HCT116 (cell line): ENCODE results near the gene ZNF225. TPM values are rescaled to one million over a fixed set of nuclear protein-coding genes. Genes with fewer than 3 reads are reported as not detected.

Experiments
- ATAC-seq: fragments of 200-7000 bp; cut with Tn5 transposase; 2 replicates; pipeline ENCODE4 v1.9.1; 2020; ENCODE audit warnings: mild to moderate bottlenecking, moderate library complexity
- BruUV-seq: library from RNA; stranded (reverse); fragments of 400-500 nt; replicated peaks from 2 replicates; lab custom pipeline; 2021; lab: Mats Ljungman, UMichigan
- CTCF ChIA-PET: fragments of 300-600 bp; sonication (Branson Sonifier 250); formaldehyde crosslinking; loops from one replicate; lab custom pipeline; 2021; ENCODE audit warnings: antibody characterized with exemption; lab: Charles Lee
- POLR2A ChIA-PET: fragments of 300-600, 350-600 bp; sonication (Branson Sonifier 250); formaldehyde crosslinking; loops from one replicate; lab custom pipeline; 2021; ENCODE audit warnings: antibody characterized with exemption; lab: Charles Lee
- RAD21 ChIA-PET, 2 experiments: fragments of 300-600 bp; sonication (Branson Sonifier 250); formaldehyde crosslinking; loops; one replicate each; lab custom pipeline; 2023; ENCODE audit warnings: low total read pairs in 2 of 2; ENCODE audit not compliant: uncharacterized antibody in 2 of 2, unreplicated experiment in 2 of 2, low non-redundant PET in 1 of 2; lab: Charles Lee
- DNase-seq: peaks from one replicate; pipeline ENCODE4 v3.0.0-alpha.2; 2010; ENCODE audit warnings: low read depth, low spot score
- H2AFZ ChIP-seq: fragments of 200-600 bp; shearing (Covaris generic), sonication (generic); 2 replicates; pipeline ENCODE4 v1.6.1; 2017; ENCODE audit warnings: low read depth, mixed run types, mixed read lengths, antibody characterized with exemption, low read length; ENCODE audit not compliant: poor library complexity, severe bottlenecking
- H3K27ac ChIP-seq: 2 replicates; pipeline ENCODE4 v1.5.1; 2012; ENCODE audit warnings: low read depth, low read length
- H3K27me3 ChIP-seq: fragments of 200-600 bp; sonication (generic); 2 replicates; pipeline ENCODE4 v1.6.1; 2016; ENCODE audit warnings: mixed run types, low read length, mixed read lengths; ENCODE audit not compliant: insufficient read depth
- H3K36me3 ChIP-seq, 2 experiments: fragments of 200-500 bp in 1 of 2; fragments of 200-600 bp in 1 of 2; sonication (Bioruptor generic) in 1 of 2; sonication (generic) in 1 of 2; 2 replicates each; pipeline versions ENCODE4 v1.5.1 to v1.6.1; 2014 to 2016; ENCODE audit warnings: low read length in 2 of 2, inconsistent platforms in 1 of 2, mixed read lengths in 1 of 2, mixed run types in 1 of 2; ENCODE audit not compliant: insufficient read depth in 2 of 2, control insufficient read depth in 1 of 2
- H3K4me1 ChIP-seq, 2 experiments: fragments of 200-600 bp in 1 of 2; sonication (generic) in 1 of 2; 2 replicates each; pipeline versions ENCODE4 v1.5.1 to v1.6.1; 2012 to 2017; ENCODE audit warnings: low read length in 2 of 2, inconsistent platforms in 1 of 2, mild to moderate bottlenecking in 1 of 2, mixed read lengths in 1 of 2, mixed run types in 1 of 2, moderate library complexity in 1 of 2; ENCODE audit not compliant: insufficient read depth in 2 of 2, control insufficient read depth in 1 of 2
- H3K4me2 ChIP-seq: fragments of 200-600 bp; sonication (generic); 2 replicates; pipeline ENCODE4 v1.6.1; 2017; ENCODE audit warnings: mixed run types, low read length, mixed read lengths
- H3K4me3 ChIP-seq, 2 experiments: fragments of 200-600 bp in 1 of 2; sonication (generic) in 1 of 2; replicated peaks in 1 of 2; 2 replicates each; pipeline ENCODE4 v1.5.1; 2011 to 2016; ENCODE audit warnings: low read length in 2 of 2, control low read depth in 1 of 2, low read depth in 1 of 2, mild to moderate bottlenecking in 1 of 2, mixed read lengths in 1 of 2, mixed run types in 1 of 2
- H3K79me2 ChIP-seq: fragments of 200-600 bp; sonication (generic); 2 replicates; pipeline ENCODE4 v1.6.1; 2017; ENCODE audit warnings: mild to moderate bottlenecking, mixed run types, low read length, moderate library complexity, mixed read lengths; ENCODE audit not compliant: insufficient read depth
- H3K9ac ChIP-seq: fragments of 200-600 bp; sonication (generic); 2 replicates; pipeline ENCODE4 v1.6.1; 2016; ENCODE audit warnings: low read length, mixed read lengths
- H3K9me2 ChIP-seq: fragments of 200-600 bp; sonication (generic), shearing (Covaris generic); 2 replicates; pipeline ENCODE4 v1.6.1; 2017; ENCODE audit warnings: mixed run types, mild to moderate bottlenecking, moderate library complexity; ENCODE audit not compliant: insufficient read depth
- H3K9me3 ChIP-seq, 2 experiments: fragments of 200-500 bp in 1 of 2; fragments of 200-600 bp in 1 of 2; sonication (Bioruptor generic) in 1 of 2; sonication (generic) in 1 of 2; 2 replicates each; pipeline ENCODE4 v1.6.1; 2014 to 2017; ENCODE audit warnings: low read length in 2 of 2, mixed read lengths in 2 of 2, inconsistent platforms in 1 of 2, low read depth in 1 of 2, mild to moderate bottlenecking in 1 of 2, mixed run types in 1 of 2, moderate library complexity in 1 of 2; ENCODE audit not compliant: control insufficient read depth in 1 of 2, insufficient read depth in 1 of 2
- H4K20me1 ChIP-seq: fragments of 200-600 bp; sonication (generic), shearing (Covaris generic); 2 replicates; pipeline ENCODE4 v1.6.1; 2017; ENCODE audit warnings: mixed run types, mild to moderate bottlenecking, moderate library complexity; ENCODE audit not compliant: insufficient read depth
- EGR1 ChIP-seq: IDR thresholded peaks from 2 replicates; pipeline ENCODE4 v1.6.1; 2012; ENCODE audit warnings: low read depth
- EZH2 ChIP-seq: fragments of 200-600 bp; sonication (generic); IDR thresholded peaks from 2 replicates; pipeline ENCODE4 v1.6.1; 2017; ENCODE audit warnings: antibody characterized with exemption, mixed run types
- EZH2phosphoT487 ChIP-seq: fragments of 200-600 bp; IDR thresholded peaks from 2 replicates; pipeline ENCODE4 v1.6.1; 2018; ENCODE audit warnings: antibody characterized with exemption, borderline replicate concordance
- MAX ChIP-seq: IDR thresholded peaks from 2 replicates; pipeline ENCODE4 v1.6.1; 2012
- RAD21 ChIP-seq: IDR thresholded peaks from 2 replicates; pipeline ENCODE4 v1.6.1; 2012; ENCODE audit warnings: low read depth, mild to moderate bottlenecking
- SIN3A ChIP-seq: IDR thresholded peaks from 2 replicates; pipeline ENCODE4 v1.6.1; 2012; ENCODE audit warnings: low read depth
- SRF ChIP-seq: IDR thresholded peaks from 2 replicates; pipeline ENCODE4 v1.6.1; 2012; ENCODE audit warnings: low read depth
- TCF7L2 ChIP-seq: IDR thresholded peaks from 2 replicates; pipeline ENCODE4 v1.7.0; 2011; ENCODE audit warnings: borderline replicate concordance, inconsistent platforms; ENCODE audit not compliant: insufficient read depth, insufficient read length; ENCODE audit errors: extremely low read depth
- YY1 ChIP-seq: IDR thresholded peaks from 2 replicates; pipeline ENCODE4 v1.6.1; 2011; ENCODE audit warnings: low read length, low read depth, moderate library complexity, mild to moderate bottlenecking; ENCODE audit not compliant: insufficient replicate concordance; ENCODE audit errors: extremely low read depth
- ZBTB33 ChIP-seq: IDR thresholded peaks from 2 replicates; pipeline ENCODE4 v1.6.1; 2011; ENCODE audit warnings: mild to moderate bottlenecking, low read length, moderate library complexity; ENCODE audit not compliant: insufficient replicate concordance; ENCODE audit errors: extremely low read depth
- intact Hi-C: fragments of 100-400 bp; cut with micrococcal nuclease; formaldehyde crosslinking; loops from 2 replicates; pipeline ENCODE4 v1.10.0; 2022
- total RNA-seq: library from RNA; stranded (reverse); gene quantifications from one replicate; pipeline ENCODE4 v1.2.1, GENCODE V29; 2021; ENCODE audit not compliant: unreplicated experiment
- TF ChIP-seq, protein P1 (sequence below), 3 experiments: fragments of 200-600 bp in 1 of 3; sonication (generic) in 1 of 3; IDR thresholded peaks in 2 of 3; conservative IDR thresholded peaks in 1 of 3; 2 replicates each; pipeline ENCODE4 v1.5.1; 2012 to 2017; ENCODE audit warnings: low read depth in 2 of 3, low read length in 2 of 3, antibody characterized with exemption in 1 of 3, borderline replicate concordance in 1 of 3, control low read depth in 1 of 3, mild to moderate bottlenecking in 1 of 3, mixed read lengths in 1 of 3, mixed run types in 1 of 3, moderate library complexity in 1 of 3; ENCODE audit not compliant: insufficient read depth in 1 of 3

ZNF225 gene
- total RNA-seq, 1 experiment from 2014 or later = 2.8 TPM

GRCh38 chr19:44163789-44164188 is 50.6 kb downstream of the ZNF225 start:
- no peaks in the 10 kb centered on the region for H4K20me1 ChIP-seq
- no peak overlapping the region for H3K27ac ChIP-seq
- no peak overlapping the region for H2AFZ ChIP-seq
- intact Hi-C loops = loop anchor here (1.0 kb wide), 1 partner anchor 50 kb away; the partner anchor contains the start of gene ZNF225
- H3K9me2 ChIP-seq = no peaks in the 10 kb centered on the region
- H3K79me2 ChIP-seq = peaks cover 4% of the 10 kb centered on the region; the same call in 1 of the 2 replicates
- H3K36me3 ChIP-seq = peaks cover 12 to 14% of the 10 kb centered on the region in 2 experiments; a peak in 2 of 4 replicates
- CTCF ChIA-PET = interaction anchor here (1.3 kb wide), 1 partner anchor 337 kb away, joined by 3 read pairs; the partner anchor contains the start of gene ZNF180
- peaks cover 7 to 14% of the 10 kb centered on the region in 2 experiments for H3K4me1 ChIP-seq
- H3K9ac ChIP-seq = no peak overlapping the region
- DNase-seq = no peak
- no peak for TF ChIP-seq ZBTB33
- TF ChIP-seq MAX = no peak
- TF ChIP-seq, all 23 proteins: peak for 0
- ChIA-PET RAD21 (no interaction called here), POLR2A (no interaction called here)
- ATAC-seq = no peak
- no TSS peak for BruUV-seq
- no peaks in the 10 kb centered on the region for H3K27me3 ChIP-seq
- peaks cover 0 to 5% of the 10 kb centered on the region in 2 experiments; a peak in 3 of 4 replicates for H3K9me3 ChIP-seq
- H3K4me2 ChIP-seq = peak overlapping the region; percentile 73
- H3K4me3 ChIP-seq = no peak overlapping the region

- Histone ChIP-seq H3K9me3 (peaks cover 0 to 4% of the 10 kb centered on the region in 2 experiments; a peak in 3 of 4 replicates), H3K4me3 (peak overlapping the region; percentile 68 to 76), H3K4me1 (peaks cover 7 to 14% of the 10 kb centered on the region in 2 experiments), H3K27me3 (no peaks in the 10 kb centered on the region), H2AFZ (peak overlapping the region; percentile 99), H3K9me2 (no peaks in the 10 kb centered on the region), H3K4me2 (peak overlapping the region; percentile 73), H4K20me1 (no peaks in the 10 kb centered on the region), H3K9ac (peak overlapping the region; percentile 68; the same call in 1 of the 2 replicates), H3K27ac (peak overlapping the region; percentile 66), H3K36me3 (peaks cover 15 to 16% of the 10 kb centered on the region in 2 experiments; a peak in 3 of 4 replicates), H3K79me2 (peaks cover 4% of the 10 kb centered on the region; the same call in 1 of the 2 replicates)
- ChIA-PET CTCF (interaction anchor here (1.3 kb wide), 1 partner anchor 336 kb away, joined by 3 read pairs; the partner anchor contains the start of gene ZNF180), POLR2A (interaction anchor here (1.0 to 1.5 kb wide), 5 partner anchors 43 to 337 kb away, joined by 3 to 6 read pairs (median 3); partner anchors contain the start of genes ZNF225, ZNF283 and ZNF45), RAD21 (no interaction called here)
- intact Hi-C loops = loop anchor here (1.0 kb wide), 1 partner anchor 51 kb away; the partner anchor contains the start of gene ZNF225
- BruUV-seq = TSS peak; percentile 75
- ATAC-seq (no peak), DNase-seq (no peak)
- no peak for TF ChIP-seq YY1
- TF ChIP-seq, protein P1, sequence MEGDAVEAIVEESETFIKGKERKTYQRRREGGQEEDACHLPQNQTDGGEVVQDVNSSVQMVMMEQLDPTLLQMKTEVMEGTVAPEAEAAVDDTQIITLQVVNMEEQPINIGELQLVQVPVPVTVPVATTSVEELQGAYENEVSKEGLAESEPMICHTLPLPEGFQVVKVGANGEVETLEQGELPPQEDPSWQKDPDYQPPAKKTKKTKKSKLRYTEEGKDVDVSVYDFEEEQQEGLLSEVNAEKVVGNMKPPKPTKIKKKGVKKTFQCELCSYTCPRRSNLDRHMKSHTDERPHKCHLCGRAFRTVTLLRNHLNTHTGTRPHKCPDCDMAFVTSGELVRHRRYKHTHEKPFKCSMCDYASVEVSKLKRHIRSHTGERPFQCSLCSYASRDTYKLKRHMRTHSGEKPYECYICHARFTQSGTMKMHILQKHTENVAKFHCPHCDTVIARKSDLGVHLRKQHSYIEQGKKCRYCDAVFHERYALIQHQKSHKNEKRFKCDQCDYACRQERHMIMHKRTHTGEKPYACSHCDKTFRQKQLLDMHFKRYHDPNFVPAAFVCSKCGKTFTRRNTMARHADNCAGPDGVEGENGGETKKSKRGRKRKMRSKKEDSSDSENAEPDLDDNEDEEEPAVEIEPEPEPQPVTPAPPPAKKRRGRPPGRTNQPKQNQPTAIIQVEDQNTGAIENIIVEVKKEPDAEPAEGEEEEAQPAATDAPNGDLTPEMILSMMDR (IDR thresholded peaks at IDR 0.05 in 2 of 3, conservative IDR thresholded peaks at IDR 0.05 in 1 of 3; ENCODE audit: borderline replicate concordance in 1 of 3, insufficient read depth in 1 of 3, low read depth in 2 of 3, low read length in 2 of 3) = no peak
- no peak for TF ChIP-seq EGR1
- no peak for TF ChIP-seq MAX
- no peak for TF ChIP-seq EZH2phosphoT487
- TF ChIP-seq SRF = no peak
- no peak for TF ChIP-seq SIN3A
- TF ChIP-seq RAD21 = no peak
- TF ChIP-seq TCF7L2 = no peak
- TF ChIP-seq EZH2 = no peak
These were observed 51.1 kb downstream of the ZNF225 start for GRCh38 chr19:44164327-44164672.
